ENCODE results near the gene TTC21A. TPM values are rescaled to one million over a fixed set of nuclear protein-coding genes. Genes with fewer than 3 reads are reported as not detected.
A peak's percentile ranks its signal among the peaks of the same experiment; 100 is the strongest.

The TTC21A gene
- total RNA-seq, 6 donors from 2014 or later, result 7.4 to 52.4 (median 14.3) TPM

GRCh38 chr3:39143051-39143885 lies 35.8 kb downstream of the TTC21A start:
- no peaks in the 10 kb centered on the region for H3K27me3 ChIP-seq
- peaks cover 76 to 87% (median 86%) of the 10 kb centered on the region in 4 donors for H3K4me1 ChIP-seq
- H3K36me3 ChIP-seq, result peaks cover 24 to 92% (median 64%) of the 10 kb centered on the region in 4 donors
- no peaks in the 10 kb centered on the region for H3K9me3 ChIP-seq
- no peak for TF ChIP-seq EP300 (IDR thresholded peaks at IDR 0.05)
- TF ChIP-seq POLR2AphosphoS5 (IDR thresholded peaks at IDR 0.05), result no peak
- no peak for TF ChIP-seq CTCF (IDR thresholded peaks at IDR 0.05)
- no peak for TF ChIP-seq POLR2A (IDR thresholded peaks at IDR 0.05)
- peak in 1 of 2 donors; percentile 66 for DNase-seq
- 75 to 83% methylated on average over 9 to 10 of the region's 14 CpGs for WGBS, 2 donors
- H3K4me3 ChIP-seq, result peak overlapping the region in 1 of 4 donors; percentile 14
- no peak for ATAC-seq (ENCODE audit: low FRiP score in 2 of 2)
- peak overlapping the region; percentile 32 to 82 (median 70) for H3K27ac ChIP-seq

GRCh38 chr3:39144095-39144747 lies 36.7 kb downstream of the TTC21A start:
- Histone ChIP-seq H3K36me3 (peaks cover 24 to 88% (median 64%) of the 10 kb centered on the region in 4 donors), H3K4me3 (no peak overlapping the region), H3K4me1 (peaks cover 84 to 95% (median 91%) of the 10 kb centered on the region in 4 donors), H3K27me3 (no peaks in the 10 kb centered on the region), H3K27ac (peak overlapping the region in 1 of 4 donors; percentile 82), H3K9me3 (no peaks in the 10 kb centered on the region)
- DNase-seq (peak in 1 of 2 donors; percentile 78), ATAC-seq (ENCODE audit: low FRiP score in 2 of 2) (no peak)
- 88 to 91% methylated on average over 20 of the region's 20 CpGs for WGBS, 2 donors
- TF ChIP-seq POLR2AphosphoS5 (IDR thresholded peaks at IDR 0.05), result peak in 1 of 2 donors; percentile 9
- no peak for TF ChIP-seq POLR2A (IDR thresholded peaks at IDR 0.05)

- H3K4me3 ChIP-seq, result no peak overlapping the region
- TF ChIP-seq CTCF (IDR thresholded peaks at IDR 0.05) (no peak), POLR2AphosphoS5 (IDR thresholded peaks at IDR 0.05) (no peak), EP300 (IDR thresholded peaks at IDR 0.05) (no peak), POLR2A (IDR thresholded peaks at IDR 0.05) (no peak)
- 96 to 97% methylated on average over 23 of the region's 23 CpGs for WGBS, 2 donors
- H3K9me3 ChIP-seq, result no peaks in the 10 kb centered on the region
- H3K27ac ChIP-seq, result peak overlapping the region in 1 of 4 donors; percentile 100
- H3K36me3 ChIP-seq, result peaks cover 24 to 86% (median 63%) of the 10 kb centered on the region in 4 donors
- peaks cover 87 to 97% (median 94%) of the 10 kb centered on the region in 4 donors for H3K4me1 ChIP-seq
- ATAC-seq (ENCODE audit: low FRiP score in 2 of 2) (no peak), DNase-seq (peak in 1 of 2 donors; percentile 80)
- no peaks in the 10 kb centered on the region for H3K27me3 ChIP-seq
Observed at GRCh38 chr3:39144748-39145380, 37.4 kb downstream of the TTC21A start.

GRCh38 chr3:39146083-39146501 lies 38.6 kb downstream of the TTC21A start:
- H3K4me1 ChIP-seq, result peaks cover 87 to 96% (median 95%) of the 10 kb centered on the region in 4 donors
- WGBS, 2 donors, result 40 to 47% methylated on average over 11 of the region's 11 CpGs
- H3K27ac ChIP-seq, result peak overlapping the region; percentile 99 to 100 (median 100)
- H3K4me3 ChIP-seq, result peak overlapping the region in 1 of 4 donors; percentile 65
- ATAC-seq (ENCODE audit: low FRiP score in 2 of 2) (peak in 1 of 2 donors; percentile 15), DNase-seq (peak in 1 of 2 donors; percentile 70)
- TF ChIP-seq POLR2A (IDR thresholded peaks at IDR 0.05), result no peak
- peak; percentile 21 to 56 (median 40) for TF ChIP-seq CTCF (IDR thresholded peaks at IDR 0.05)
- TF ChIP-seq POLR2AphosphoS5 (IDR thresholded peaks at IDR 0.05), result peak; percentile 34 to 57
- H3K36me3 ChIP-seq, result peaks cover 24 to 83% (median 56%) of the 10 kb centered on the region in 4 donors
- no peaks in the 10 kb centered on the region for H3K9me3 ChIP-seq
- no peaks in the 10 kb centered on the region for H3K27me3 ChIP-seq
